B cell (primary cell): ENCODE results near the gene ZNF366.

Experiments
- CTCF ChIP-seq: fragments of 200-600 bp; IDR thresholded peaks from one replicate; pipeline ENCODE4 v1.8.0; 2022; ENCODE audit warnings: antibody characterized with exemption, mild to moderate bottlenecking
- EZH2 ChIP-seq: IDR thresholded peaks from 2 replicates; pipeline ENCODE4 v1.6.1; 2012; ENCODE audit warnings: borderline replicate concordance, low read depth, mild to moderate bottlenecking, moderate library complexity, low read length; ENCODE audit not compliant: insufficient read depth, poor library complexity, severe bottlenecking

GRCh38 chr5:72402959-72403628 is 104.1 kb downstream of the ZNF366 start:
- TF ChIP-seq CTCF (peak; percentile 42), EZH2 (no peak)
